ENCODE results near the gene ZSCAN5B. TPM values are rescaled to one million over a fixed set of nuclear protein-coding genes. Genes with fewer than 3 reads are reported as not detected.
"Not testable (repeated sequence)": the region's sequence is repeated elsewhere in the genome, so short reads cannot be mapped to it uniquely, and the experiment has no call there.

ZSCAN5B gene
- total RNA-seq, 1 experiment from 2014 or later: not detected

DNA sequence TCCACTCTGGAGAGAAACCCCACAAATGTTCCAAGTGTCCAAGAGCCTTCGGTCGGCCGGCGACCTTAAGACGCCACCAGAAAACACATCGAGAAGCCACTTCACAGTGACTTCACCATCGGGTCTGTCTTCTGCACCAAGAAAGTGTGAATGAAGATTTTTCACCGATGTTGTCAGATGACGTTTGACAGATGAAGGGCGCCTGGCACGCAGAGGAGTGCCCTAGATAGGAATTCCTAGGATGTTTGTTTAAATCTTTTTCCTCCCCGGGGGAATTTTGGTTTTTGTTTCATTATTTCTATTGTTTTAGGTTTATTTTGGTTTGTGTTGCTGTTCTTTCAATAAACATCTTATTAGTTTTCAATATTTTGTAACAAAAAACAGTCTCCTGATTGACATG lies 11.5 kb upstream of the ZSCAN5B start:
- H3K4ac ChIP-seq (ENCODE audit: low read depth, low read length): no peak overlapping the region
- H3K23me2 ChIP-seq (ENCODE audit: insufficient read length, low read depth, low read length, poor library complexity, severe bottlenecking): no peaks in the 10 kb centered on the region
- DNase-seq: no peak
- no peaks in the 10 kb centered on the region for H3K79me2 ChIP-seq (ENCODE audit: insufficient read depth, low read length)
- no peak overlapping the region for H2BK15ac ChIP-seq (ENCODE audit: low read depth, low read length)
- H4K20me1 ChIP-seq (ENCODE audit: control insufficient read depth, insufficient read depth, insufficient read length): no peaks in the 10 kb centered on the region
- no peak overlapping the region for H2AK5ac ChIP-seq (ENCODE audit: insufficient read length, low read length)
- H3K27ac ChIP-seq (ENCODE audit: insufficient read length, low read depth, low read length): no peak overlapping the region
- no peak overlapping the region for H3T11ph ChIP-seq (ENCODE audit: low read length)
- no peak overlapping the region for H2BK5ac ChIP-seq (ENCODE audit: insufficient read length, low read length)
- no peak overlapping the region for H3K18ac ChIP-seq (ENCODE audit: insufficient read length, low read depth, low read length)
- Mint-ChIP-seq H3K9me3 (peaks cover 7 to 55% of the 10 kb centered on the region in 2 experiments; a peak in 4 of 5 replicates), H3K27ac (no peak overlapping the region), H3K36me3 (ENCODE audit: insufficient read depth in 1 of 3, low read depth in 3 of 3) (peaks cover 0 to 2% (median 0%) of the 10 kb centered on the region in 3 experiments; a peak in 1 of 7 replicates), H3K4me1 (no peaks in the 10 kb centered on the region), H3K27me3 (ENCODE audit: low read depth) (peaks cover 27% of the 10 kb centered on the region), H3K4me3 (no peak overlapping the region)
- no peak overlapping the region for H2BK120ac ChIP-seq (ENCODE audit: low read depth, low read length, poor library complexity, severe bottlenecking)
- no peak overlapping the region for H3K23ac ChIP-seq (ENCODE audit: insufficient read length, low read depth, low read length)
- H4K8ac ChIP-seq (replicated peaks; ENCODE audit: insufficient read length, low read depth, low read length): no peak overlapping the region
- no peaks in the 10 kb centered on the region for H3K4me1 ChIP-seq (ENCODE audit: insufficient read depth, low read length)
- H2BK20ac ChIP-seq (ENCODE audit: low read depth, low read length, poor library complexity, severe bottlenecking): no peak overlapping the region
- no peak overlapping the region for H4K5ac ChIP-seq (ENCODE audit: insufficient read length, low read depth, low read length)
- no peak overlapping the region for H2AFZ ChIP-seq (ENCODE audit: low read length)
- no peaks in the 10 kb centered on the region for H3K9me3 ChIP-seq (ENCODE audit: control insufficient read depth, low read depth, low read length)
- TF ChIP-seq CTCF (conservative IDR thresholded peaks at IDR 0.05): no peak
- no peaks in the 10 kb centered on the region for H3K27me3 ChIP-seq (ENCODE audit: insufficient read depth, low read length)
- no peak overlapping the region for H3K14ac ChIP-seq (ENCODE audit: insufficient read depth, low read length)
- no peak overlapping the region for H3K56ac ChIP-seq (ENCODE audit: insufficient read length, low read depth, low read length)
- H3K4me2 ChIP-seq (ENCODE audit: insufficient read depth, insufficient read length, low read length): no peak overlapping the region
- no peak overlapping the region for H3K9ac ChIP-seq (ENCODE audit: extremely low read depth, insufficient read length, low read length)
- no peaks in the 10 kb centered on the region for H3K79me1 ChIP-seq (ENCODE audit: insufficient read depth, low read depth, low read length, poor library complexity, severe bottlenecking)
- H2BK12ac ChIP-seq (ENCODE audit: insufficient read length, low read depth, low read length): no peak overlapping the region
- no peak overlapping the region for H4K91ac ChIP-seq (ENCODE audit: insufficient read length, low read depth, low read length)
- no CpG with 5 or more reads among the region's 12 CpGs for WGBS (ENCODE audit: extremely low coverage, insufficient read length, low lambda C conversion rate)

DNA sequence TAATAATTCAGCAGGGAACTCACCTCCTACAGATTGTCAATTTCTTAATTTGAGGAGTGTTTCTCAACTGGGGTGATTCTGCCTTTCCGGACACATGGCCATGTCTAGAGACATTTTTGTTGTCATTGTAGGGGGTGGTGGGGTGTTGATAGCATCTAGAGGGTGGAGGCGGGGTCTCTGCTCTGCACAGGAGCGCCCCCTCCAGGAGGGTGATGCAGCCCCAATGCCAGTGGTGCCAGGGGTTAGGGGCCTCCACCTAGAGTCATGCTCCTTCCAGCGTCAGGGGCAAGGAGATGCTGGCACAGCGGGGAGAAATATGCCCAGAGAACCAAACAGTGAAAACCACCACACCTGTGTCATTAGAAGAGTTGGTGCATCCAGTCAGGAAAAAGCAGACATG lies 10.0 kb upstream of the ZSCAN5B start:
- H3K14ac ChIP-seq (ENCODE audit: insufficient read depth, low read length); H3K9me3 ChIP-seq (ENCODE audit: control insufficient read depth, low read depth, low read length); H3K23ac ChIP-seq (ENCODE audit: insufficient read length, low read depth, low read length); H2BK20ac ChIP-seq (ENCODE audit: low read depth, low read length, poor library complexity, severe bottlenecking); H2AK5ac ChIP-seq (ENCODE audit: insufficient read length, low read length); H3T11ph ChIP-seq (ENCODE audit: low read length); DNase-seq; H3K56ac ChIP-seq (ENCODE audit: insufficient read length, low read depth, low read length); H2BK15ac ChIP-seq (ENCODE audit: low read depth, low read length); H3K4me3 Mint-ChIP-seq; H4K5ac ChIP-seq (ENCODE audit: insufficient read length, low read depth, low read length); H3K18ac ChIP-seq (ENCODE audit: insufficient read length, low read depth, low read length); H3K23me2 ChIP-seq (ENCODE audit: insufficient read length, low read depth, low read length, poor library complexity, severe bottlenecking); H3K79me2 ChIP-seq (ENCODE audit: insufficient read depth, low read length); H2BK120ac ChIP-seq (ENCODE audit: low read depth, low read length, poor library complexity, severe bottlenecking); H2BK12ac ChIP-seq (ENCODE audit: insufficient read length, low read depth, low read length); H3K27ac Mint-ChIP-seq; H3K79me1 ChIP-seq (ENCODE audit: insufficient read depth, low read depth, low read length, poor library complexity, severe bottlenecking); H2AFZ ChIP-seq (ENCODE audit: low read length); H4K20me1 ChIP-seq (ENCODE audit: control insufficient read depth, insufficient read depth, insufficient read length); H3K4me1 ChIP-seq (ENCODE audit: insufficient read depth, low read length); H3K4me2 ChIP-seq (ENCODE audit: insufficient read depth, insufficient read length, low read length); H3K9ac ChIP-seq (ENCODE audit: extremely low read depth, insufficient read length, low read length); H3K27ac ChIP-seq (ENCODE audit: insufficient read length, low read depth, low read length); H2BK5ac ChIP-seq (ENCODE audit: insufficient read length, low read length); H3K4me1 Mint-ChIP-seq; H3K36me3 Mint-ChIP-seq (ENCODE audit: insufficient read depth in 1 of 3, low read depth in 3 of 3); H4K91ac ChIP-seq (ENCODE audit: insufficient read length, low read depth, low read length); H3K27me3 ChIP-seq (ENCODE audit: insufficient read depth, low read length); H4K8ac ChIP-seq (replicated peaks; ENCODE audit: insufficient read length, low read depth, low read length); H3K4ac ChIP-seq (ENCODE audit: low read depth, low read length): not testable (repeated sequence)
- no CpG with 5 or more reads among the region's 5 CpGs for WGBS (ENCODE audit: extremely low coverage, insufficient read length, low lambda C conversion rate)
- H3K27me3 Mint-ChIP-seq (ENCODE audit: low read depth): peaks cover 36% of the 10 kb centered on the region
- H3K9me3 Mint-ChIP-seq: peaks cover 4 to 52% of the 10 kb centered on the region in 2 experiments; a peak in 4 of 5 replicates

All from H9 (cell line).